ENCODE measurements around the gene CKS1B. TPM values are rescaled to one million over a fixed set of nuclear protein-coding genes. Genes with fewer than 3 reads are reported as not detected.
A peak's percentile ranks its signal among the peaks of the same experiment; 100 is the strongest.

CKS1B gene
- total and polyA plus RNA-seq, 9 of the 15 experiments (the other 6 are each of a cell fraction or from before 2014, with no cell fraction given) = 215 to 1,103 (median 460) TPM

- no peak for TF ChIP-seq ZBTB26 (CRISPR knock-in tag; IDR thresholded peaks at IDR 0.05)
- TF ChIP-seq SP1 (CRISPR knock-in tag; IDR thresholded peaks at IDR 0.05) = peak; percentile 92; the same call in 1 of the 2 replicates
- TF ChIP-seq ZFP91 (CRISPR knock-in tag; IDR thresholded peaks at IDR 0.05) = 0 out of 2 replicates have a peak, but pooled peaks have one; percentile 37
- peak in 1 of 2 experiments; percentile 98 for TF ChIP-seq FOXK2 (conservative IDR thresholded peaks at IDR 0.05 in 1 of 2, IDR thresholded peaks at IDR 0.05 in 1 of 2; ENCODE audit: low read depth in 2 of 2)
- TF ChIP-seq DDX20 (tag; IDR thresholded peaks at IDR 0.05; ENCODE audit: low read depth) = no peak
- TF ChIP-seq ZNF436 (CRISPR knock-in tag; IDR thresholded peaks at IDR 0.05) = no peak
- no peak for TF ChIP-seq ZNF444 (CRISPR knock-in tag; IDR thresholded peaks at IDR 0.05)
- TF ChIP-seq TARDBP (IDR thresholded peaks at IDR 0.05) = peak; percentile 99
- no peak for TF ChIP-seq BCL6 (CRISPR knock-in tag; IDR thresholded peaks at IDR 0.05)
- no peak for TF ChIP-seq RREB1 (CRISPR knock-in tag; IDR thresholded peaks at IDR 0.05)
- TF ChIP-seq ZNF551 (CRISPR knock-in tag; IDR thresholded peaks at IDR 0.05) = no peak
- peak; percentile 35; the same call in 1 of the 2 replicates for TF ChIP-seq ZNF584 (CRISPR knock-in tag; IDR thresholded peaks at IDR 0.05; ENCODE audit: low read depth)
- no peak for TF ChIP-seq HDAC3 (IDR thresholded peaks at IDR 0.05; ENCODE audit: borderline replicate concordance, partially characterized antibody)
- peak; percentile 84 for TF ChIP-seq MITF (IDR thresholded peaks at IDR 0.05)
- TF ChIP-seq POLR2G (IDR thresholded peaks at IDR 0.05; ENCODE audit: low read depth, low read length) = peak; percentile 96
- TF ChIP-seq, protein P1, sequence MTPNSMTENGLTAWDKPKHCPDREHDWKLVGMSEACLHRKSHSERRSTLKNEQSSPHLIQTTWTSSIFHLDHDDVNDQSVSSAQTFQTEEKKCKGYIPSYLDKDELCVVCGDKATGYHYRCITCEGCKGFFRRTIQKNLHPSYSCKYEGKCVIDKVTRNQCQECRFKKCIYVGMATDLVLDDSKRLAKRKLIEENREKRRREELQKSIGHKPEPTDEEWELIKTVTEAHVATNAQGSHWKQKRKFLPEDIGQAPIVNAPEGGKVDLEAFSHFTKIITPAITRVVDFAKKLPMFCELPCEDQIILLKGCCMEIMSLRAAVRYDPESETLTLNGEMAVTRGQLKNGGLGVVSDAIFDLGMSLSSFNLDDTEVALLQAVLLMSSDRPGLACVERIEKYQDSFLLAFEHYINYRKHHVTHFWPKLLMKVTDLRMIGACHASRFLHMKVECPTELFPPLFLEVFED (CRISPR knock-in tag; conservative IDR thresholded peaks at IDR 0.05) = no peak
Observed at GRCh38 chr1:154936555-154937084, 37.9 kb upstream of the CKS1B start, which contains the start of gene PMVK (continued).
